NCI-H187 (cell line): ENCODE results near the gene NCDN.

ENCODE experiments used
- DNase-seq, 2 experiments: peaks; one replicate each; lab custom pipeline; 2025; lab: John Stamatoyannopoulos, UW

Gene NCDN

DNA sequence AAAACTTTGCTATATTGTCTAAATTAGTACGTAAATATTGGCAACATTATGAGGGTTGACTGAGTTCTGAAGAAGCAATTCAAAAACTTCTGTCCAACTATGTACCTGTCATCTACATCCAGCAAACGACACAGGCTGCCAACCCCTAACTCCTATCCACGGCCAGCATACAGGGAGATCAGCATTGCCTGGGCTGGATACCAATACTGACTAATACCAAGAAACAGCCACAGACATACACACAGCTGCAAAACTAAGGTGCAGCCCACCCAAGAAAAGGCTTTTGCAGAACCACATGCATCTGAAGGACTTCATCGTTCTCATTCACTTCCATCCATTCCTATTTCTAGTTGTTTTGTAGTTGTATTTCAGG, 2.4 kb upstream of the NCDN start:
- no peak for DNase-seq

GRCh38 chr1:35555601-35556477, 1.8 kb upstream of the NCDN start:
- DNase-seq, result no peak

- no peak for DNase-seq
Measured at GRCh38 chr1:35556484-35557117, 998 bp upstream of the NCDN start.

DNA sequence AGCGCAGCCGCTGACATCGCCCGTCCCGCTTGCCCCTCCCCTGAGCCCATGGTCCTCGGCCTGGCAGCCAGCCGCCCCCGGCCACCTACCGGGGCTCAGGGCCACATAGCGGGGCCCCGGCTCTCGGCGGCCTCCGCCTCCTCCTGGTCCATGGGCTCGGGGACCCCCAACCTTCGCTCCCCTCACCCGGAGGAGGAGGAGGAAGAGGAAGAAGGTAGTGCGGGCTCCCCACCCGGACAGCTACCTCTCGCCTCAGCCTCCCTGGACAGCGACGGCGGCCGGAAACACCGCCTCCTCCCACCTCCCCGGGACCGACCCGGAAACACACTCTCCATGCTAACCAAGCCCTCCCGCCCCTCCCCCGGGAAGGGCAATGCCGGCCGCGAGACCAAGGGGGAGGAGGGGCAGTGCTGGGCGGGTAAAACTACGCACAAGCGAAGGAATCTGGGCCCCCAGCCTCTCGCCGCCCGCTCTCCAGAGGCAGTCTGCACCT, 435 bp upstream of the NCDN start, which contains the start of gene KIAA0319L:
KIAA0319L (minus strand) TSS at position 286 of the 493 bp plus-strand sequence. CDS start 2,912 bp downstream, outside the sequence.
- peak; percentile 77 to 80 for DNase-seq

DNA sequence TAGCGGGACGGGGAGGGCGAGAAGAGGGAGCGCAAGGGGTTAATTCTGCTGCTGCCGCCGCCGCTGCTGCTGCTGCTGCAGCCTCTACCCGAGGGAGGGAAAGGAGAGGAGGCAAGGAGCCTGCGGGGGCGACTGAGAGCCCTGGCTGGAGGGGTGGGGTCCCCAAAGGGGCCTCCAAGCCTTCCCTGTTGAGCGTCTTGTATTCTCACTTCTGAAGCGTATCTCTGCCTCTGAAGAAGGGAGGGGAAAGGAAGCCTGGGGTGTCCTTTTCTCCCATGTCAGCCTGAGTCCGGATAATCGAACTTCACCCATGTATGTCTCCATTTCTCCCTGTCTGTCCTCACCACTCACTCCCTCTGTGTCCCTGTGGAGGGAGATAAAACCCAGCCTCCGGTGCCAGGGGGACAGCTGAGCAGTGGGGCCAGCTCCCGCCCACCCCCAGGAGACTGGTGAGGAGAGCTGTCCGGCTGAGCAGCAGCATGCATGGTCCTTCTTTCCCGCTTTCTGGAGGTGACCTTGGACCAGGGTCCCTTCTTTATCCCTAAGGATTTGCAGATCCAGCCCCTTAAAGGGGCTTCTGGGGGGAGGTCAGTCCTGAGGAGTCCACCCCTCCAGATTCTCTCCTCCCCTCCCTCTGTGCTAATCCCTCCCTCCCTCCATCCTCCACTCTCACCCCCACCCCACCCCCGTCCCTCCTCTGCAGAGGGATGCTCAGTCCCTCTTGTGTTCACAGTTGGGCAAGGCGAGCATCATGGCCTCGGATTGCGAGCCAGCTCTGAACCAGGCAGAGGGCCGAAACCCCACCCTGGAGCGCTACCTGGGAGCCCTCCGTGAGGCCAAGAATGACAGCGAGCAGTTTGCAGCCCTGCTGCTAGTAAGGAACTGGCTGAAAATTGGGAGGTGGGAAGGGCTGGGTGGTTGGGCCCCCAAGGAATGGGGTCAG, 1.0 kb downstream of the NCDN start:
- DNase-seq, result no peak

DNA sequence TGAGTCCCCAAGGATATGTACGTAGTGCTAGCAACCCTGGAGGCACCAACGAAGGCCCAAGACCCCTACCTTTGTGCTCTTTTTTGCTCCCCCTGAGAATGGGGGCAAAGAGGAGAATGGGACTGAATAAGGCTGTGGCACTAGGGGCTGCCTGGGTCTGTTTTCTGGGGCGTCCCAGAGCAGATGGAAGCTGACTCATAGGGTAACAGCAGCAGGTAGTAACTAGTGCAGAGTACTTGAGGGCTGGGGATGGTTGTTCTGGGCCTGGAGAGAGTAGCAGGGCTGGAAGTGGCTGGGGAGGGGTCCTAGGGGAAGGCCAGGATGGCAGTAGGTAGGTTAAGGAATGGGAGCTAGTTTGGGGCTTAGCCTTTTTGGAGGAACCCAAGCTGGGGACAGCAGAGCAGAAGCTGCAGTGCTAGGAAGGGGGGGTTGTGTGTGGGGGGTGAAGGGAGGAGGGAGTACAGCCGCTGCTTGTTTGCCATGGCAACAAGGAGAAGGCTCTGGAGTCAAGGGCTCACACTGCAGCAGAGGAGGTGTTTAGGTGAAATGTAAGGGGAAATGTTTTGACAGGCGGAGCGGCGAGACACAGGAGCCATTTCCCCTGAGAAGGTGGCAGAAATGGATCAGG, 1.8 kb downstream of the NCDN start:
- no peak for DNase-seq

DNA sequence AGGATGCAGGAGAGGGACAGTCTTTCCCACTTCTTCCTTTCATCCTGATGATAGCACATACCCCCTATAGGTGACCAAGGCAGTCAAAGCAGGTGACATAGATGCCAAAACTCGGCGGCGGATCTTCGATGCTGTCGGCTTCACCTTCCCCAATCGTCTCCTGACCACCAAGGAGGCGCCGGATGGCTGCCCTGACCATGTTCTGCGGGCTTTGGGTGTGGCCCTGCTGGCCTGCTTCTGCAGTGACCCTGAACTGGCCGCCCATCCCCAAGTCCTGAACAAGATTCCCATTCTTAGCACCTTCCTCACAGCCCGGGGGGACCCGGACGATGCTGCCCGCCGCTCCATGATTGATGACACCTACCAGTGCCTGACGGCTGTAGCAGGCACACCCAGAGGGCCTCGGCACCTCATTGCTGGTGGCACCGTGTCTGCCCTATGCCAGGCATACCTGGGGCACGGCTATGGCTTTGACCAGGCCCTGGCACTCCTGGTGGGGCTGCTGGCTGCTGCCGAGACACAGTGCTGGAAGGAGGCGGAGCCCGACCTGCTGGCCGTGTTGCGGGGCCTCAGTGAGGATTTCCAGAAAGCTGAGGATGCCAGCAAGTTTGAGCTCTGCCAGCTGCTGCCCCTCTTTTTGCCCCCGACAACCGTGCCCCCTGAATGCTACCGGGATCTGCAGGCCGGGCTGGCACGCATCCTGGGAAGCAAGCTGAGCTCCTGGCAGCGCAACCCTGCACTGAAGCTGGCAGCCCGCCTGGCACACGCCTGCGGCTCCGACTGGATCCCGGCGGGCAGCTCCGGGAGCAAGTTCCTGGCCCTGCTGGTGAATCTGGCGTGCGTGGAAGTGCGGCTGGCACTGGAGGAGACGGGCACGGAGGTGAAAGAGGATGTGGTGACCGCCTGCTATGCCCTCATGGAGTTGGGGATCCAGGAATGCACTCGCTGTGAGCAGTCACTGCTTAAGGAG, 2.9 kb downstream of the NCDN start:
- DNase-seq, result no peak

DNA sequence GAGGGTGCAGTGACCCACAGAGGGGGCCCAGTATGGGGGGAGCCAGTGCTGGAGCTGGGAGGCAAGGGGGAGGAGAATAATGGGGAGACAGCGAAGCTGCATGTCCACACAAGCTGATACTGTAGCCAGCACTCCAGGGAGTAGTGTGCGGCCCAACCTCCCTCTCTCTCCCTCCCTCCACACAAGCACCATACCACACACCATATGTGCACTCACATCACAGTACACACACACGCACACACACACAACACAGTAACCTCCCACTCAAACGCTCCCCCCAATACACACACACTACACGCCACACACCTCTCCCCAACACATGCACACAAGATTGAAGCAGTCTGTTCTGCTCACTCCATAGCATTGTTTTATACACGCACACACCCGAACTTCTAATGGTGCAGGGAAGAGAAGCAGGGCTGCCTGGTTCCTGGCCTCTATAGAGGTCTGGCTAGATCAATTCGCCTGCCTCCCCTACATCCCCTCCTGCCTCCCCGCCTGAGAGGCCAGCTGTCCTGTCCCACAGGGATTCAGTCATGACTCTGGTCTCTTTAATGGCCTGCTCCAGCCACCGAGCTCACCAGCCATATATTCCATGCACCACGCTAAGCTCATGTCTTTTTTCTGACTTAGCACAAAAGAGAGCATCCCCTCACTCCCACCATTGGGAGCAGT, 3.8 kb downstream of the NCDN start:
- no peak for DNase-seq

GRCh38 chr1:35561972-35562680, 4.5 kb downstream of the NCDN start:
- no peak for DNase-seq

- no peak for DNase-seq
Measured at GRCh38 chr1:35563166-35563565, 5.6 kb downstream of the NCDN start.

DNA sequence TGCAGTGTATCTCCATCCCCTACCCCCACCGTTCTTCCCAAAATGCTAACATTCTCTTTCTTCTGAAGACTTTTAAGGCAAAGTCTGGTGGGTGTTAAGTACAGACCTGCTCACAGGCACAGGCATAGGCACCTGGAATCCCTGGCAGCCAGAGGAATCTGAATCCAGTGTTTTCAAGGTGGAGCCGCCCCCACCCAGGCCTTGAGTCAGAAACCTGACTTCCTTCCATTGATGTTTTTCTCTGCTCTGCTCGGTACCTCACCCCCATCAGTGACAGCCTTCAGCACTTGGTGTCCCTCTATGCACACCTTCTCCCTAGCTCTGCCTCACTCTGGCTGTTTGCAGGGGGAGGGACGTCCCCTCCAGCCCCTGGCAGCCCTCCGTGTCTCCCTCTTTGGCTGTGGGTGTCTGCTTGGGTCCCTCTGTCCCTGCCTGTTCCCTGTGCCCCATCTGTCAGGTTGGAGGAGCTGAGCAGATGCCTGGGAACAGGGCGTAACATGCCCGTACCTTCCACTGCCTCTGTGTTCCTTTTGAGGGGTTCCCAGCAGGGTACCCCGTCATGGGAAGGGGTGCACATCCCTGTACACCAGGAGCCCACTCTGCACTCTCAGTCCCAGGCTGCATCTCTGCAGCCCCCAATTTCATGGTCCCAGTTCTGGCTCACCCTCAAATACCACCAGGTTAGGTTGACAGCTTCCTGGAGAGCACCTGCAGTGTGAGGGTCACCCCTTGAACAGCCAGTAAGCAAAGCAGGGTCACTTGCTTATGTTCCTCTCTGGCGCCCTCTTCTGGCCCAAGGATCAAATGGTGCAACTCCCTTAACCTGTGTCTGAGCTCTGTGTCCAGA, 6.7 kb downstream of the NCDN start:
- peak; percentile 12 to 49 for DNase-seq

DNA sequence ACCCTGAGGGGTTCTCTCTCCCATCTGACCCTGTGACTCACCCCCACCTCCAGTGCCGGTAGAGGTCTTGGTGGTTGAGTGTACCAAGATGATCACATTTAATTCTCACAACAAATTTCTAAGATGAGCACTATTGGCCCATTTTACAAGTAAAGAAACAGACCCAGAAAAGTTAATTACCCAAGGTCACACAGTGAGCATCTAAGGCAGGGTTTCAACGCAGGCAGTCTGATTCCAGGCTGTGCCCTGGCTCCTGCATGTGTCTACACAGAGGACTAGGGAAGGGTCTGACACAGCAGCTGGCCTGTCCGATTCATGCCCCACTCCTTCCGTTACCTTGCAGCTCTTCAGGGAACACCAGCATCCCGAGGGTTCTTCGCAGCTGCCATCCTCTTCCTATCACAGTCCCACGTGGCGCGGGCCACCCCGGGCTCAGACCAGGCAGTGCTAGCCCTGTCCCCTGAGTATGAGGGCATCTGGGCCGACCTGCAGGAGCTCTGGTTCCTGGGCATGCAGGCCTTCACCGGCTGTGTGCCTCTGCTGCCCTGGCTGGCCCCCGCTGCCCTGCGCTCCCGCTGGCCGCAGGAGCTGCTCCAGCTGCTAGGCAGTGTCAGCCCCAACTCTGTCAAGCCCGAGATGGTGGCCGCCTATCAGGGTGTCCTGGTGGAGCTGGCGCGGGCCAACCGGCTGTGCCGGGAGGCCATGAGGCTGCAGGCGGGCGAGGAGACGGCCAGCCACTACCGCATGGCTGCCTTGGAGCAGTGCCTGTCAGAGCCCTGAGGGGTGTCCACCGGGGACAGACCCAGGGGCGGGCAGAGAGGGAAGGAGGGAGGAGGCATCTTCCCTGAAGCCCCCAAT, 7.5 kb downstream of the NCDN start:
- DNase-seq, result no peak

GRCh38 chr1:35565742-35566133, 8.1 kb downstream of the NCDN start:
- DNase-seq, result no peak

- DNase-seq, result no peak
Measured at GRCh38 chr1:35567947-35568558, 10.5 kb downstream of the NCDN start.

DNA sequence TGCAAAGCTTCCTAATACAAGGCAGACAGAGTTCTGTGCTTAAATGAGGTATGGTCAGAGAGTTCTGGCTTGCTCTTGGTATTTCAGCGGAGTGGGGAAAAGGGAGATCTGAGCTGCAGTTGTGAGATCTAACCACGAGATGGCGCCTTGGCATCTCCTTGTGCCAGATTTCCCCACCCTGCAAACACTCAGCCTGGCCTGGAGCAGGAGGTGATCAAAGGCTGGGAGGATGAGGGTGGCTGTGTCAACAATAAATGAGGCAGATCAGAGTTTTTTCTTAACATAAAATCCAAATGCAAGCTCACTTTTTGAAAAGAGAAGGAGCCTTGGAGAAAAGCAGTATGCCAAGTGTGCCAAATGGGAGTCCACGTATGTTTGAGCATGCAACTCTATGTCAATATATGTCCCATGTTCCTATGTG, 11.4 kb downstream of the NCDN start:
- DNase-seq, result peak in 1 of 2 experiments; percentile 38

GRCh38 chr1:35569936-35570335, 12.3 kb downstream of the NCDN start:
- no peak for DNase-seq
